DMS79 (cell line): ENCODE data around the gene KPNA5.
"Not testable (repeated sequence)": the region's sequence is repeated elsewhere in the genome, so short reads cannot be mapped to it uniquely, and the experiment has no call there.

Experiments used
- DNase-seq: peaks from one replicate; lab custom pipeline; 2025; lab: John Stamatoyannopoulos, UW

The KPNA5 gene

GRCh38 chr6:116703888-116704287 lies 22.9 kb downstream of the KPNA5 start:
- DNase-seq = not testable (repeated sequence)

GRCh38 chr6:116705917-116706316 lies 24.9 kb downstream of the KPNA5 start:
- no peak for DNase-seq

GRCh38 chr6:116714296-116714695 lies 33.3 kb downstream of the KPNA5 start:
- DNase-seq = no peak

- DNase-seq = no peak
Measured at GRCh38 chr6:116714761-116715160, 33.8 kb downstream of the KPNA5 start.

- DNase-seq = no peak
Measured at GRCh38 chr6:116726947-116727346, 45.9 kb downstream of the KPNA5 start.

GRCh38 chr6:116730513-116730912 lies 49.5 kb downstream of the KPNA5 start:
- DNase-seq = no peak

GRCh38 chr6:116737004-116737403 lies 56.0 kb downstream of the KPNA5 start:
- no peak for DNase-seq

- DNase-seq = not testable (repeated sequence)
Measured at GRCh38 chr6:116740486-116740885, 59.5 kb downstream of the KPNA5 start.

GRCh38 chr6:116741571-116741970 lies 60.6 kb downstream of the KPNA5 start:
- no peak for DNase-seq

- no peak for DNase-seq
Measured at GRCh38 chr6:116745176-116745575, 64.2 kb downstream of the KPNA5 start.

- DNase-seq = no peak
Measured at GRCh38 chr6:116761779-116762178, 80.8 kb downstream of the KPNA5 start.

- no peak for DNase-seq
Measured at GRCh38 chr6:116762235-116762634, 81.2 kb downstream of the KPNA5 start.

GRCh38 chr6:116763048-116763447 lies 82.0 kb downstream of the KPNA5 start:
- no peak for DNase-seq

- DNase-seq = no peak
Measured at GRCh38 chr6:116763906-116764628, 83.1 kb downstream of the KPNA5 start.

GRCh38 chr6:116764629-116764960 lies 83.6 kb downstream of the KPNA5 start:
- DNase-seq = no peak

- DNase-seq = no peak
Measured at GRCh38 chr6:116764961-116765841, 84.2 kb downstream of the KPNA5 start, which contains the start of gene FAM162B. Gene FAM162B, minus strand, starts transcription at chr6:116765719. Its CDS starts 143 bp downstream, at chr6:116765576.

GRCh38 chr6:116766506-116767176 lies 85.6 kb downstream of the KPNA5 start:
- no peak for DNase-seq

- DNase-seq = no peak
Measured at GRCh38 chr6:116767715-116768114, 86.7 kb downstream of the KPNA5 start.

GRCh38 chr6:116772450-116772849 lies 91.4 kb downstream of the KPNA5 start:
- no peak for DNase-seq

GRCh38 chr6:116773886-116774285 lies 92.9 kb downstream of the KPNA5 start:
- no peak for DNase-seq

GRCh38 chr6:116779573-116780164 lies 98.7 kb downstream of the KPNA5 start:
- no peak for DNase-seq

GRCh38 chr6:116783852-116784251 lies 102.8 kb downstream of the KPNA5 start:
- no peak for DNase-seq
